Measurements from ENCODE around the gene GRB7. TPM values are rescaled to one million over a fixed set of nuclear protein-coding genes. Genes with fewer than 3 reads are reported as not detected.

GRB7 gene
- total RNA-seq, 2 donors from 2014 or later, result 3.4 to 5.8 TPM

DNA sequence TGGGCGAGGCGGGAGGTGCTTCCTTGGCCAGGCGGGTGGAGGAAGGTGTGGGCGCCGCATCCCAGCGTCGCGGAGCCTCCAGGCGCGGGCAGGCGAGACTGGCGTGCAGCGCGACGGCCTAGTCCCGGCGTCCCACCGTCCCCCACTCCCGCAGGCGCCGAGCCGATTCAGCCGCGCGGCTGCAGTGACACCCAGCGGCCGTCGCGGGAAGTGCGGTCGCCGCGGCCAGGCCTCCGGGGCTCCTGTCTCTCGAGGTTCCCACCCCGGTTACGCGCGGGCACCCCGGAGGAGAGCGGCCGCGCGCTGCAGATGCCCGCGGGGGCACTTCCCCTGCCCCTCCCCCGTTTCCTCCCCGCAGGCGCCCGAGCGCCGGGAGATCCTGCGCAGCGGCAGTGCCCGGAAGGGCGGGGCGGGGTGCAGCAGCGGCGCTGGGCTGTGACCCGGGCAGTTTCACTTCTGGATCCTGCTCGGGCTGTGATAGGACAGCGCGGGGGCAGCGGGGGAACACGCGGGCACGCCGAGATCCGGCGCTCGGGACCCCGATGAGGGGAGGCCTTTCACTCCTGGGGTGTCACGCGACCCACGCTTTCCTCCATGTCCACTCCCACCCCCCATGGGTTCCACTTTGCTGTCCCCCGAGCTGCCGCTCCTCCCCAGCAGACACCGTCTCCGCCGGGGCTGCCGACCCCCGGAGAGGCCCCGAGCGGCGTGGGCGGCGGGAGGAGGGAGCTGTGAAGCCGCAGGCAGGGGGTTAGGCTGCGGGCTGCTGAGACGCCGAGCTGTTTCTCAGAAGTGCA, 16.6 kb downstream of the GRB7 start:
- Histone ChIP-seq H3K27ac (peak overlapping the region; percentile 86 to 91), H3K27me3 (no peaks in the 10 kb centered on the region), H3K9me3 (no peaks in the 10 kb centered on the region), H3K4me1 (peaks cover 0 to 28% of the 10 kb centered on the region in 2 donors), H3K36me3 (no peaks in the 10 kb centered on the region), H3K4me3 (peak overlapping the region; percentile 42 to 72)
- peak; percentile 89 for DNase-seq (ENCODE audit: low spot score)
- TF ChIP-seq, protein P1, sequence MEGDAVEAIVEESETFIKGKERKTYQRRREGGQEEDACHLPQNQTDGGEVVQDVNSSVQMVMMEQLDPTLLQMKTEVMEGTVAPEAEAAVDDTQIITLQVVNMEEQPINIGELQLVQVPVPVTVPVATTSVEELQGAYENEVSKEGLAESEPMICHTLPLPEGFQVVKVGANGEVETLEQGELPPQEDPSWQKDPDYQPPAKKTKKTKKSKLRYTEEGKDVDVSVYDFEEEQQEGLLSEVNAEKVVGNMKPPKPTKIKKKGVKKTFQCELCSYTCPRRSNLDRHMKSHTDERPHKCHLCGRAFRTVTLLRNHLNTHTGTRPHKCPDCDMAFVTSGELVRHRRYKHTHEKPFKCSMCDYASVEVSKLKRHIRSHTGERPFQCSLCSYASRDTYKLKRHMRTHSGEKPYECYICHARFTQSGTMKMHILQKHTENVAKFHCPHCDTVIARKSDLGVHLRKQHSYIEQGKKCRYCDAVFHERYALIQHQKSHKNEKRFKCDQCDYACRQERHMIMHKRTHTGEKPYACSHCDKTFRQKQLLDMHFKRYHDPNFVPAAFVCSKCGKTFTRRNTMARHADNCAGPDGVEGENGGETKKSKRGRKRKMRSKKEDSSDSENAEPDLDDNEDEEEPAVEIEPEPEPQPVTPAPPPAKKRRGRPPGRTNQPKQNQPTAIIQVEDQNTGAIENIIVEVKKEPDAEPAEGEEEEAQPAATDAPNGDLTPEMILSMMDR (IDR thresholded peaks at IDR 0.05), result peak; percentile 98 to 99

DNA sequence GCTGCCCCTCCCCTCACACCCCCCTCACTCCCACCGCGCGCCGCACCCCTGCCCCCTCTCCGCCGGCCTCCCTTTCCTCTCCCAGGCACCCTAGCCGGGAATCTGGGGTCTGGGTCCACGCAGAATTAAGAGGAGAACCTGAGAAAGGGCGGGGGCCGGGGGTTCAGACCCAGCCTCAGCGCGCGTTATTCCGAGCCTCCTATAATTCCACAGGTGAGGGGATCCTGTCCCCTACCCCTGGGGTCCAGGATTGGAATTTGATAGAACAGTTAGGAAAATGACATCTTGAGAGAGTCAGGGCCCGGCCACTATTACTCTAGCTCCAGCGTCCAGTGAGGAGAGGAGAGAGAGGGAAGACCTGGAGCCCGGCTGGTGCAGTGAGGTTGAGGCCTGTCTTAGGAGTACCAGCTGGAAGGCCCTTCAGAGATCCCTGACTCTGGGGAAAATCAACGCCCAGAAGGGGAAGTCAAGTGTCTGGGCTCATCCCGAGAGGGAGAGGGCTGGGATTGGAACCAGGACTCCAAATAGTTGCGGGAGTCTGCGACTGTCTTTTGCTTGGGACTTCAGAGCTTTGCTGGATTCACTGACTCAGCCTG, 17.3 kb downstream of the GRB7 start:
- DNase-seq (ENCODE audit: low spot score), result no peak
- H3K4me1 ChIP-seq, result peaks cover 0 to 25% of the 10 kb centered on the region in 2 donors

DNA sequence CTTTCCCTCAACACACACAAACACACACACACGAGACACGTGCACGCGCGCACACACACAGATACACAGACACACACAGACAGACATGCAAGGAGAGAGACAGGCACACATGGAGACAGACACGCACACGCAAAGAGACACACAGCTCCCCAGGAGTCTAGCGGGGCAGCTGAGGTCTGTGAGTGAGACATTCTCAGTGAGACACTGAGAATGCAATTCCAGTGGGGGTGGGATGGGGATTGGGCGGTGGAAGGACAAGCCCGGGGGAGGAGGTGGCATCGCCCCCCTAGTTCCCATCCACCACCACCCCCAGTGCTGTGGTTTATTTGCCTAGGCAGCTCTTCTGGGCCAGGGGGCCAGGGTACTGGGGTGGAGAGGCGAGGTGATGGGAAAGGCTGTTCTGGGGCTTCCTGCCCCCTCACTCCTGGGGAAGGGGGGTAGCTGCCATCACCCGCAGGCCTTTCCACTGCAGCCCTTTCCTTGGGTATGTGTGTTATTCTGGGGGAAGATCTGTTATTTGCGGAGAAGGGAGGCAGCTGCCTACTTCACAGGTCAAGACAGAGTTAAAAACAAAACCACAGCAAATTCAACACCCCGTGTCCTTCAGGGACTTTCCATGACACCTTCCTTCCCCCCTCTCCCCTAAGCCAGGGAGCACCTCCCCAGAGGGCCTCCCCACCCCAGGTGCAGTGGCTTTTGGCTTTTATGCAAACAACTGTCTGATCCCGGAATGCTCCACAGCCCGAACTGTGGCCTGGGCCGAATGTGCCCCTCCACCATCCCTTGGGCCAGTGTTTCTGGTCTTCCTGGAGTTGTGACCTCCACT, 18.0 kb downstream of the GRB7 start:
- Histone ChIP-seq H3K27me3 (no peaks in the 10 kb centered on the region), H3K4me1 (peaks cover 0 to 18% of the 10 kb centered on the region in 2 donors), H3K9me3 (no peaks in the 10 kb centered on the region), H3K36me3 (no peaks in the 10 kb centered on the region), H3K4me3 (no peak overlapping the region), H3K27ac (peak overlapping the region; percentile 86 to 91)
- TF ChIP-seq, protein P1 (IDR thresholded peaks at IDR 0.05), result no peak
- no peak for DNase-seq (ENCODE audit: low spot score)

More for the DNA sequence above, 17.3 kb downstream of the GRB7 start:
- no peaks in the 10 kb centered on the region for H3K36me3 ChIP-seq
- TF ChIP-seq, protein P1 (IDR thresholded peaks at IDR 0.05), result no peak
- H3K4me3 ChIP-seq, result peak overlapping the region; percentile 42 to 72
- no peaks in the 10 kb centered on the region for H3K27me3 ChIP-seq
- peak overlapping the region; percentile 86 to 91 for H3K27ac ChIP-seq
- H3K9me3 ChIP-seq, result no peaks in the 10 kb centered on the region

DNA sequence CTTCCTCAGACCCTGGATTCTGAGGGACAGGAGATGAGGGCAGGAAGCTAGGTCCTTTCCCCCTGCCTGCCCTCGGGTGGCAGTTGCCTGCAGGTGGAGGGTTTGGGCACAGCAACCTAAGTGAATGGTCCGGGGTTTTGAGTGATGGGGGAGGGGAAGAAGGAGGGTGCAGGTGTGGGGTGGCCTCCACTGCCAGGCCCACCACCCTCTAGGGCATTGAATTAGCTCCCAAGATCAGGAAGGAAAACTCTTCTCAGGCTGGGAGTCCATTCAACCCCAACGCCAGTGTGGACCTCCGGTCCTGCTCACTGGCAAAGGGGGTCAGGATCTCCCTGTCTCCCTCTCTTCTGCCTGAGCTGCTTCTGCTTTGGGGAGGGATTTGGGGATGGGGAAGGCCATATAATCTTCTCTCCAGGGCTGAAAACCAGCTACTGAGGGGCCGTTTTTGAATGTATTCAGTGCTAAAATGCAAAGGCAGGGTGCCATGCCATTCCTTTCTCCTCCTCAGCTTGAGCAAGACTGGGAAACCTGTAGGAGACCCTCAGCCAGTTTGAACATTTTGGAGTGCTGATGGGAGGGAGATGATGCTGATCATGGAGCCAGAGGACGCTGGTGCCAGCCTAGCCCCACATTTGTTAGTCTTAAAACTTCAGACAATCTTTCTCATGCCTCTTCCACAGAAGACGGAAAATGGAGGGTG, 18.8 kb downstream of the GRB7 start:
- Histone ChIP-seq H3K27me3 (no peaks in the 10 kb centered on the region), H3K36me3 (no peaks in the 10 kb centered on the region), H3K9me3 (no peaks in the 10 kb centered on the region), H3K4me1 (peaks cover 0 to 18% of the 10 kb centered on the region in 2 donors), H3K4me3 (no peak overlapping the region), H3K27ac (no peak overlapping the region)
- TF ChIP-seq, protein P1 (IDR thresholded peaks at IDR 0.05), result no peak
- DNase-seq (ENCODE audit: low spot score), result no peak

DNA sequence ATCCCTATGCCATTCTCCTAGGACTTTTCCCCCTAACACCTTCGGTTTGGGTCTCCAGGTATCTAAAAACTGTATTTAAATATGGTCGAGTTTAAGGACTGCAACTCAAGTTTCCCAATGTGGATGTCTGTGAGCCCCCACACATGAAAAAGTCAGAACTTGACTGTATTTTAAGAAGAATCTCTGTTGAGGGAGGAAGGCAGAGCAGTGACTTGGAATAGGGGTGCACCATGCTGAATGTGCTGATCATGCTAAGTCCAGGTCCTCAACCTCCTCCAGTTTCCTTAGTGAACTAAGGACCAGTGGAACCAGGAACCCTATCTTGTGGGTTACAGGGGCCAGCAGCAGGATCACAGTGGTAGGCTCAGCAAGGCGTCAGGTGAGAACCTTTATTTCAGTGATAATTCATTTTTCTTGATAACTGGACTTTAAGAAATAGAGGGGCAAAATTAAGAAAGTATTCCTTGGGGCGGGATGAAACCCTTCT, 19.5 kb downstream of the GRB7 start:
- no peak for DNase-seq (ENCODE audit: low spot score)
- TF ChIP-seq, protein P1 (IDR thresholded peaks at IDR 0.05), result no peak
- Histone ChIP-seq H3K9me3 (no peaks in the 10 kb centered on the region), H3K27ac (no peak overlapping the region), H3K4me1 (peaks cover 0 to 18% of the 10 kb centered on the region in 2 donors), H3K27me3 (no peaks in the 10 kb centered on the region), H3K4me3 (no peak overlapping the region), H3K36me3 (no peaks in the 10 kb centered on the region)

Data from right atrium auricular region (tissue), 2 donors.